SK-N-SH (cell line): ENCODE data around the gene SACS. TPM values are rescaled to one million over a fixed set of nuclear protein-coding genes. Genes with fewer than 3 reads are reported as not detected.

Source experiments
- CTCF ChIA-PET: fragments of 300-600, 350-600 bp; formaldehyde crosslinking; extraction: SDS; loops from one replicate; lab custom pipeline; 2021; lab: Yijun Ruan, JAX
- POLR2A ChIA-PET: fragments of 350-600 bp; sonication (Branson Sonifier 250); formaldehyde crosslinking; extraction: SDS; loops from one replicate; lab custom pipeline; 2020; ENCODE audit warnings: antibody characterized with exemption, inconsistent platforms; lab: Yijun Ruan, JAX
- DNase-seq: peaks from one replicate; pipeline ENCODE4 v3.0.0; 2012
- H2AFZ ChIP-seq: fragments of 200-600 bp; sonication (generic); 2 replicates; pipeline ENCODE4 v1.8.1; 2016; ENCODE audit warnings: antibody characterized with exemption, mild to moderate bottlenecking, low read depth
- H3F3A ChIP-seq: fragments of 200-600 bp; sonication (generic); replicated peaks from 2 replicates; pipeline ENCODE3; 2016; ENCODE audit warnings: antibody characterized with exemption, mild to moderate bottlenecking; ENCODE audit not compliant: insufficient read depth
- H3K27ac ChIP-seq, 2 experiments: fragments of 200-500 bp in 1 of 2; fragments of 200-600 bp in 1 of 2; sonication (Bioruptor generic) in 1 of 2; sonication (generic), shearing (Covaris generic) in 1 of 2; 2 replicates each; pipeline versions ENCODE4 v1.5.1 to v1.6.1; 2014 to 2016; ENCODE audit warnings: low read depth in 2 of 2, inconsistent platforms in 1 of 2, low read length in 1 of 2, mild to moderate bottlenecking in 1 of 2, mixed read lengths in 1 of 2
- H3K27me3 ChIP-seq: fragments of 200-600 bp; sonication (generic), shearing (Covaris generic); 2 replicates; pipeline ENCODE4 v1.6.1; 2016; ENCODE audit warnings: mixed run types; ENCODE audit not compliant: insufficient read depth
- H3K36me3 ChIP-seq, 2 experiments: fragments of 200-500 bp in 1 of 2; fragments of 200-600 bp in 1 of 2; sonication (Bioruptor generic) in 1 of 2; sonication (generic) in 1 of 2; replicated peaks in 1 of 2; 2 replicates each; pipeline versions ENCODE3 to v1.5.1; 2014 to 2016; ENCODE audit warnings: low read length in 1 of 2, mild to moderate bottlenecking in 1 of 2; ENCODE audit not compliant: insufficient read depth in 2 of 2, control insufficient read depth in 1 of 2
- H3K4me1 ChIP-seq, 2 experiments: fragments of 200-500 bp in 1 of 2; fragments of 200-600 bp in 1 of 2; sonication (Bioruptor generic) in 1 of 2; sonication (generic), shearing (Covaris generic) in 1 of 2; 2 replicates each; pipeline versions ENCODE4 v1.5.1 to v1.6.1; 2014 to 2016; ENCODE audit warnings: low read depth in 1 of 2, low read length in 1 of 2, mixed run types in 1 of 2; ENCODE audit not compliant: insufficient read depth in 2 of 2, control insufficient read depth in 1 of 2
- H3K4me2 ChIP-seq: fragments of 200-600 bp; sonication (generic), shearing (Covaris generic); 2 replicates; pipeline ENCODE4 v1.6.1; 2017; ENCODE audit warnings: mixed run types
- H3K4me3 ChIP-seq, 2 experiments: fragments of 200-500 bp in 1 of 2; fragments of 200-600 bp in 1 of 2; sonication (Bioruptor generic) in 1 of 2; sonication (generic), shearing (Covaris generic) in 1 of 2; 2 replicates each; pipeline versions ENCODE4 v1.5.1 to v1.8.1; 2014 to 2016; ENCODE audit warnings: low read depth in 2 of 2, inconsistent platforms in 1 of 2, low read length in 1 of 2, mild to moderate bottlenecking in 1 of 2, mixed read lengths in 1 of 2, moderate library complexity in 1 of 2
- H3K79me2 ChIP-seq: fragments of 200-600 bp; sonication (generic); 2 replicates; pipeline ENCODE4 v1.8.1; 2017; ENCODE audit warnings: mild to moderate bottlenecking; ENCODE audit not compliant: insufficient read depth
- H3K9ac ChIP-seq: fragments of 200-600 bp; sonication (generic); 2 replicates; pipeline ENCODE4 v1.6.1; 2017; ENCODE audit warnings: mixed run types
- H3K9me2 ChIP-seq: fragments of 200-600 bp; sonication (generic); 2 replicates; pipeline ENCODE4 v1.6.1; 2017; ENCODE audit warnings: mixed run types
- H3K9me3 ChIP-seq: fragments of 200-600 bp; sonication (generic); 2 replicates; pipeline ENCODE4 v1.6.1; 2017; ENCODE audit warnings: mixed run types, mild to moderate bottlenecking, moderate library complexity
- H4K20me1 ChIP-seq: fragments of 200-600 bp; sonication (generic); 2 replicates; pipeline ENCODE4 v1.6.1; 2017; ENCODE audit warnings: mild to moderate bottlenecking, mixed run types; ENCODE audit not compliant: insufficient read depth
- EP300 ChIP-seq, 2 experiments: IDR thresholded peaks; 2 replicates each; pipeline versions ENCODE4 v1.4.0 to v1.6.1; 2012; ENCODE audit warnings: borderline replicate concordance in 1 of 2, low read depth in 1 of 2, low read length in 1 of 2
- GATA2 ChIP-seq: sonication (generic); formaldehyde crosslinking; IDR thresholded peaks from 2 replicates; pipeline ENCODE4 v1.5.0; 2020; ENCODE audit warnings: mild to moderate bottlenecking, missing genetic modification reagents
- NRF1 ChIP-seq: IDR thresholded peaks from 2 replicates; pipeline ENCODE4 v1.6.1; 2012; ENCODE audit warnings: low read depth, mild to moderate bottlenecking, low read length
- RAD21 ChIP-seq: IDR thresholded peaks from 2 replicates; pipeline ENCODE4 v1.6.1; 2012; ENCODE audit warnings: mild to moderate bottlenecking, low read length
- SMC3 ChIP-seq: IDR thresholded peaks from 2 replicates; pipeline ENCODE4 v1.6.1; 2012; ENCODE audit warnings: low read depth, low read length, improper control_type of control experiment
- TAF1 ChIP-seq: IDR thresholded peaks from 2 replicates; pipeline ENCODE4 v1.6.1; 2012; ENCODE audit warnings: low read depth, mild to moderate bottlenecking, low read length, moderate library complexity, borderline replicate concordance
- YY1 ChIP-seq: IDR thresholded peaks from 2 replicates; pipeline ENCODE4 v1.4.0; 2012; ENCODE audit warnings: low read depth, mild to moderate bottlenecking
- WGBS: methylation state at CpG from one replicate; pipeline ENCODE4 v1.1.6; 2017; ENCODE audit warnings: low lambda C conversion rate; 5-methylcytosine and 5-hydroxymethylcytosine counted together
- polyA plus RNA-seq, 3 experiments: library from polyadenylated mRNA; depleted of rRNA; stranded (reverse); fragments of >200 nt; gene quantifications; 2 replicates each; pipeline ENCODE4 v1.2.3, GENCODE V29; 2012
- TF ChIP-seq, protein P1 (sequence below): fragments of 150-350 bp; IDR thresholded peaks from 2 replicates; pipeline ENCODE4 v1.6.1; 2016; ENCODE audit warnings: mild to moderate bottlenecking, low read depth, low read length

Gene SACS
- polyA plus RNA-seq, 1 of the 3 experiments (the other 2 are of a cell fraction): 5.9 TPM

DNA sequence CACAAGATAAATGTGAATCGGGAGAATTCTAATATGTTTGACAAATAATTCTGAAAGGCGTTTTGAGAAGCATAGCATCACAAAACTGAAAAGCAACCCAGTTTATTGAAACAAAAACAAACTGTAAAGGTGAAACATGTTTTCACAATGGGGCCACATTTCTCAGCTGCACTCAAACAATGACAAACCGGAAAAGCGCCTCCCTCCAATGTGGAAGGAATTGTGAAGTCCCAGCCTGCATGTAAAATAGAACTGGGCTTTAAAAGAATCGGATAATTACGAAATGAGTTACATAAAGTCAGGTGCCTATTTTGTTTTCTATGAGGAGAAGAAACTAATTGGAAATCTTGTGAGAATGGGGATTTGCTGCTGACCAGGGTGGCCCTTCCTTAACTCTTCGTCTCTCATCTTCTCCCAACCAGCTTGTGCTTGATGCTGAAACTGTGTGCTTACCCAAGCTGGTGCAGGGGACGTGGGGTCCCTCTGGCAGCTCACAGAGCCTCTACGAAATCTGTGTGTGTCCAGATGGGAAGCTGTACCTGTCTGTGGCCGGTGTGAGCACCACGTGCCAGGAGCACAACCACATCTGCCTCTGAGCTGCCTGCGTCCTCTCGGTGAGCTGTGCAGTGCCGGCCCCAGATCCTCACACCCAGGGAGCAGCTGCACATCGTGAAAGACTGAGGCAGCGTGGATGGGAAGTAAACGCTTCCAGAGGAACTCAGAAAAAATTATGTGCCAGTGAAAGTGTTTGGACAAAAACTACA, 109.4 kb downstream of the SACS start:
- Histone ChIP-seq H3K27ac (peak overlapping the region in 1 of 2 experiments; percentile 37; a peak in 2 of 4 replicates), H3K9me3 (no peaks in the 10 kb centered on the region), H3K9me2 (no peaks in the 10 kb centered on the region), H4K20me1 (no peaks in the 10 kb centered on the region), H3K79me2 (no peaks in the 10 kb centered on the region; the same call in 1 of the 2 replicates)
- DNase-seq: no peak
- 82% methylated on average over 17 of the region's 17 CpGs for WGBS
- ChIA-PET CTCF (no interaction called here), POLR2A (no interaction called here)
- no peak for TF ChIP-seq YY1
- TF ChIP-seq SMC3: no peak
- no peak for TF ChIP-seq EP300 (IDR thresholded peaks at IDR 0.05; ENCODE audit: borderline replicate concordance in 1 of 2, low read depth in 1 of 2, low read length in 1 of 2)
- TF ChIP-seq, protein P1, sequence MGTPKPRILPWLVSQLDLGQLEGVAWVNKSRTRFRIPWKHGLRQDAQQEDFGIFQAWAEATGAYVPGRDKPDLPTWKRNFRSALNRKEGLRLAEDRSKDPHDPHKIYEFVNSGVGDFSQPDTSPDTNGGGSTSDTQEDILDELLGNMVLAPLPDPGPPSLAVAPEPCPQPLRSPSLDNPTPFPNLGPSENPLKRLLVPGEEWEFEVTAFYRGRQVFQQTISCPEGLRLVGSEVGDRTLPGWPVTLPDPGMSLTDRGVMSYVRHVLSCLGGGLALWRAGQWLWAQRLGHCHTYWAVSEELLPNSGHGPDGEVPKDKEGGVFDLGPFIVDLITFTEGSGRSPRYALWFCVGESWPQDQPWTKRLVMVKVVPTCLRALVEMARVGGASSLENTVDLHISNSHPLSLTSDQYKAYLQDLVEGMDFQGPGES: no peak
- no peak for TF ChIP-seq GATA2
- no peak for TF ChIP-seq RAD21
- TF ChIP-seq TAF1: no peak
- TF ChIP-seq, all 33 proteins: peak for 0
- Histone ChIP-seq H3F3A (peaks cover 70% of the 10 kb centered on the region), H3K9ac (no peak overlapping the region), H3K4me1 (peaks cover 4 to 34% of the 10 kb centered on the region in 2 experiments; a peak in 3 of 4 replicates), H3K36me3 (peaks cover 0 to 11% of the 10 kb centered on the region in 2 experiments), H3K4me3 (no peak overlapping the region), H3K4me2 (no peak overlapping the region), H3K27me3 (no peaks in the 10 kb centered on the region), H2AFZ (no peak overlapping the region)

DNA sequence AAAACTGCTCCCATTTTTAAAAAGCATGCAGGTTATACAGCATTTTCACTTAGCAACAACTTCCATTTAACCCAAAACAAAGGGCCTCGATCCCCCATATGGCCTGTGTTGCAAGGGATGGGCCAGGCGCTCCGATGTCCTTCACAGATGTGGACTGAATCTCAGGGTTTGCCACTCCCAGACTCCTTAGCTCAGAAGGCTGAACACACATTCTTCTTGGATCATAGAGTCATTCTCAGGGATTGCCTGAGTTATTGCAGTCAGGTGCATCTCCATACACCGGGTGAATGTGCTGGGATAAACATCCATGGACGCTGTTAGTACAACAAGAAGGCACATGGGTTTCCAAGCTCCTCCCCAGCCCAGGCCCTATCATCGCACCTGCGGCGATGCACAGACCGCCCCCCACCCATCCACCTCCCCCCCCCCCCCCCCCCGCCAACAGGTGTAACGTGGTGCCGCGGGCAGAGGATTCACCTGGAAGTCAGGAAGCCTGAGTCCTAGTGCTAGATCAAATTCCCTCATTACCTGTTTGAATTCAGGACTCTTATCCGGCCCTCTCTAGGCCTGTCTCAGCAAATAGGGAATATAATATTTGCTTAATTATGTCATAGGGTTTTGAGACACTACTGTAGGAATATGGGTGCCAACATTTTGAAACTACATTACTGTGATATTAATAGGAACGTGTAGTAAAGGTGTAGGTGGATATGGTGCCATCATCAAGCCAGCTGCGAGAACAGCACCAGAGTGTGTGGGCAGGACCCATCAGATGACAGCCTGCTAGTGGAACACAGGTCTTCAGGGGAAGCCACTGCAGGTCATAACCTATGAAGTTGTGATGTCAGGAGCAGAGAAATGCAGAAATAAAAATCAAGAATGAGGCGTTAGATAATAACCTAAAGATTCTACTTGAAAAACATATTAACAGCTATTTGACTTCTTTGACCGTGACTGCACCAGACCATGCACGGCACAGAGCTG, 110.9 kb downstream of the SACS start:
- no peak for DNase-seq
- 93% methylated on average over 12 of the region's 19 CpGs for WGBS
- ChIA-PET POLR2A (no interaction called here), CTCF (no interaction called here)
- H3K79me2 ChIP-seq: no peaks in the 10 kb centered on the region; the same call in 1 of the 2 replicates
- H2AFZ ChIP-seq: peak overlapping the region; percentile 37; the same call in 1 of the 2 replicates
- peaks cover 4 to 34% of the 10 kb centered on the region in 2 experiments; a peak in 3 of 4 replicates for H3K4me1 ChIP-seq
- H3K4me3 ChIP-seq: peak overlapping the region in 1 of 2 experiments; percentile 50; a peak in 3 of 4 replicates
- peaks cover 0 to 5% of the 10 kb centered on the region in 2 experiments for H3K36me3 ChIP-seq
- H4K20me1 ChIP-seq: no peaks in the 10 kb centered on the region
- H3F3A ChIP-seq: peaks cover 58% of the 10 kb centered on the region
- peak overlapping the region; percentile 76; the same call in 1 of the 2 replicates for H3K9ac ChIP-seq
- no peaks in the 10 kb centered on the region for H3K9me2 ChIP-seq
- no peak for TF ChIP-seq NRF1
- H3K27ac ChIP-seq: peak overlapping the region; percentile 65 to 98; a peak in 3 of 4 replicates
- peak overlapping the region; percentile 75 for H3K4me2 ChIP-seq
- H3K9me3 ChIP-seq: no peaks in the 10 kb centered on the region
- H3K27me3 ChIP-seq: no peaks in the 10 kb centered on the region
